GM23338 (cell line): ENCODE results near the gene DPF3. TPM values are rescaled to one million over a fixed set of nuclear protein-coding genes. Genes with fewer than 3 reads are reported as not detected.

Experiments used
- ATAC-seq: fragments of 200-7000 bp; cut with Tn5 transposase; 3 replicates; pipeline ENCODE4 v1.9.1; 2020
- DNase-seq: peaks from one replicate; pipeline ENCODE4 v3.0.0-alpha.2; 2015; ENCODE audit warnings: low spot score
- H2AFZ ChIP-seq: fragments of 200-600 bp; sonication (generic); 2 replicates; pipeline ENCODE4 v1.8.0; 2016; ENCODE audit warnings: antibody characterized with exemption, mild to moderate bottlenecking, moderate library complexity
- H3F3A ChIP-seq: fragments of 200-600 bp; sonication (generic); replicated peaks from 2 replicates; pipeline ENCODE4 v1.8.0; 2017; ENCODE audit warnings: antibody characterized with exemption, mixed run types, low read depth
- H3K27ac ChIP-seq: fragments of 200-600 bp; sonication (generic); 2 replicates; pipeline ENCODE4 v1.6.1; 2016; ENCODE audit warnings: low read depth
- H3K27me3 ChIP-seq: fragments of 200-600 bp; sonication (generic); 2 replicates; pipeline ENCODE4 v1.8.0; 2016; ENCODE audit warnings: mild to moderate bottlenecking, mixed run types, moderate library complexity; ENCODE audit not compliant: insufficient read depth
- H3K36me3 ChIP-seq: fragments of 200-600 bp; sonication (generic); 2 replicates; pipeline ENCODE4 v1.8.0; 2016; ENCODE audit warnings: mild to moderate bottlenecking; ENCODE audit not compliant: insufficient read depth
- H3K4me1 ChIP-seq: fragments of 200-600 bp; sonication (generic); 2 replicates; pipeline ENCODE4 v1.8.0; 2016; ENCODE audit warnings: mild to moderate bottlenecking, moderate library complexity; ENCODE audit not compliant: insufficient read depth
- H3K4me2 ChIP-seq: fragments of 200-600 bp; sonication (generic); 2 replicates; pipeline ENCODE4 v1.7.1; 2017; ENCODE audit warnings: mixed run types
- H3K4me3 ChIP-seq: fragments of 200-600 bp; sonication (generic); 2 replicates; pipeline ENCODE4 v1.6.1; 2016; ENCODE audit warnings: mixed run types
- H3K79me2 ChIP-seq: fragments of 200-600 bp; sonication (generic); replicated peaks from 2 replicates; pipeline ENCODE4 v1.8.0; 2017; ENCODE audit warnings: mild to moderate bottlenecking; ENCODE audit not compliant: insufficient read depth
- H3K9me2 ChIP-seq: fragments of 200-600 bp; sonication (generic); 2 replicates; pipeline ENCODE4 v1.8.0; 2017; ENCODE audit not compliant: insufficient read depth
- H4K20me1 ChIP-seq: fragments of 200-600 bp; sonication (generic); replicated peaks from 2 replicates; pipeline ENCODE4 v1.8.0; 2017; ENCODE audit warnings: mild to moderate bottlenecking; ENCODE audit not compliant: insufficient read depth
- H3K27ac Mint-ChIP-seq: 2 replicates; pipeline ENCODE4 v1.8.0; 2020; ENCODE audit warnings: inconsistent platforms, mild to moderate bottlenecking, moderate library complexity, mixed read lengths
- H3K27me3 Mint-ChIP-seq: 3 replicates; pipeline ENCODE4 v1.8.0; 2022; ENCODE audit warnings: low read depth, mild to moderate bottlenecking, moderate library complexity, mixed read lengths, inconsistent platforms; ENCODE audit not compliant: insufficient read depth, poor library complexity
- H3K36me3 Mint-ChIP-seq: 3 replicates; pipeline ENCODE4 v1.8.0; 2021; ENCODE audit warnings: low read depth, mild to moderate bottlenecking, inconsistent platforms, moderate library complexity, mixed read lengths
- H3K4me1 Mint-ChIP-seq: 3 replicates; pipeline ENCODE4 v1.8.0; 2020; ENCODE audit warnings: mild to moderate bottlenecking, inconsistent platforms, mixed read lengths
- H3K4me3 Mint-ChIP-seq: 3 replicates; pipeline ENCODE4 v1.8.0; 2021; ENCODE audit warnings: moderate library complexity, mild to moderate bottlenecking, inconsistent platforms, mixed read lengths
- H3K9me3 Mint-ChIP-seq: 3 replicates; pipeline ENCODE4 v1.8.0; 2020; ENCODE audit warnings: moderate library complexity, mild to moderate bottlenecking, inconsistent platforms, mixed read lengths
- CREB1 ChIP-seq: fragments of 250-450 bp; sonication (Bioruptor Pico); IDR thresholded peaks from 2 replicates; pipeline ENCODE4 v1.5.0; 2020; ENCODE audit warnings: low read depth, mild to moderate bottlenecking, moderate library complexity
- JUNB ChIP-seq: IDR thresholded peaks from one replicate; pipeline ENCODE4 v1.6.1; 2016; ENCODE audit warnings: antibody characterized with exemption; ENCODE audit not compliant: unreplicated experiment
- POLR2AphosphoS5 ChIP-seq: IDR thresholded peaks from 2 replicates; pipeline ENCODE4 v1.6.1; 2016; ENCODE audit warnings: antibody characterized with exemption, low read depth
- REST ChIP-seq: IDR thresholded peaks from one replicate; pipeline ENCODE4 v1.6.1; 2018; ENCODE audit warnings: antibody characterized with exemption; ENCODE audit not compliant: unreplicated experiment
- STAT1 ChIP-seq: IDR thresholded peaks from one replicate; pipeline ENCODE4 v1.6.1; 2016; ENCODE audit warnings: antibody characterized with exemption; ENCODE audit not compliant: unreplicated experiment
- ZNF331 ChIP-seq: fragments of 250-450 bp; sonication (Bioruptor Pico); IDR thresholded peaks from 2 replicates; pipeline ENCODE4 v1.5.0; 2020; ENCODE audit warnings: low read depth, mild to moderate bottlenecking, moderate library complexity
- ZNF462 ChIP-seq: fragments of 250-450 bp; sonication (Bioruptor Pico); IDR thresholded peaks from 2 replicates; pipeline ENCODE4 v1.5.0; 2020; ENCODE audit warnings: mild to moderate bottlenecking, moderate library complexity
- polyA plus RNA-seq: library from polyadenylated mRNA; unstranded; fragments of >200 nt; fragmentation: Nextera tagmentation; extraction: Ambion mirVana; gene quantifications from 2 replicates; pipeline ENCODE4 v1.2.1, GENCODE V29; 2016
- total RNA-seq: library from RNA; depleted of rRNA; stranded (reverse); fragments of >200 nt; shearing (Covaris generic); gene quantifications from 2 replicates; pipeline ENCODE4 v1.2.3, GENCODE V29; 2014

DPF3 gene
- total and polyA plus RNA-seq, 2 experiments from 2014 or later: 0.18 to 1.0 TPM

- Mint-ChIP-seq H3K27ac (no peak overlapping the region), H3K36me3 (no peaks in the 10 kb centered on the region; the same call in 2 of the 3 replicates), H3K4me1 (peaks cover 2% of the 10 kb centered on the region; the same call in 2 of the 3 replicates), H3K4me3 (no peak overlapping the region), H3K9me3 (no peaks in the 10 kb centered on the region), H3K27me3 (peaks cover 5% of the 10 kb centered on the region)
- Histone ChIP-seq H4K20me1 (no peaks in the 10 kb centered on the region), H3K9me2 (no peaks in the 10 kb centered on the region), H3K79me2 (no peaks in the 10 kb centered on the region), H3K27me3 (no peaks in the 10 kb centered on the region), H3K4me3 (no peak overlapping the region), H3K4me1 (no peaks in the 10 kb centered on the region), H3K27ac (no peak overlapping the region), H2AFZ (no peak overlapping the region), H3K4me2 (no peak overlapping the region), H3F3A (no peaks in the 10 kb centered on the region), H3K36me3 (no peaks in the 10 kb centered on the region)
- DNase-seq: no peak
- TF ChIP-seq STAT1: no peak
- TF ChIP-seq ZNF462: no peak
- no peak for TF ChIP-seq JUNB
- no peak for TF ChIP-seq REST
- no peak for TF ChIP-seq POLR2AphosphoS5
- TF ChIP-seq CREB1 (CRISPR knock-in tag): no peak
- no peak for TF ChIP-seq ZNF331 (CRISPR knock-in tag)
- no peak for ATAC-seq
Observed at GRCh38 chr14:72715215-72715849, 178.6 kb downstream of the DPF3 start.
